ENCODE data around the gene TMEM255B.
"Not testable (repeated sequence)": the region's sequence is repeated elsewhere in the genome, so short reads cannot be mapped to it uniquely, and the experiment has no call there.

TMEM255B gene

DNA sequence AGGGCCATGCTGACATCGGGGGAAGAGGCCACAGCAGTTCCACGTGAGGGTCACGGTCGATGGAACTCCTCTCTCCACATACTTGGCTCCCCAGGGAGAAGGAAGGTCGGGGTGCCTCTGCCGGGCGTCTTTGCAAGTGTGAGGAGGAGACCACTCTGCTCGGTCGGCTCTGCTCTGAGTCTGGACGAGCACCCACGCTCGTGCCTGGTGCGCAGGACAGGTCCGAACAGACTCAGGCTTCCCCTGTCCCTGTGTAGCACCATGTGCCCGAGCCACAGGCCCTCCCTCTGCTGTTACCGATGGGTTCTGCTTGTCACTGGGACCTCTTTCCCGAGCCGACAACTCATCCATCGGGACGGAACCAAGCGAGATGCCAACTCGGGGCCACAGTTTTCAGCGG lies 35.1 kb downstream of the TMEM255B start:
- Histone ChIP-seq H3K9me2 (replicated peaks; ENCODE audit: insufficient read depth, low read length) (no peaks in the 10 kb centered on the region), H3K4me1 (ENCODE audit: low read length) (no peaks in the 10 kb centered on the region), H3K36me3 (replicated peaks; ENCODE audit: insufficient read depth, low read length) (no peaks in the 10 kb centered on the region), H3F3A (ENCODE audit: insufficient read depth, low read length) (no peaks in the 10 kb centered on the region), H3K27ac (ENCODE audit: low read length) (no peak overlapping the region), H3K27me3 (replicated peaks; ENCODE audit: insufficient read depth, low read length) (no peaks in the 10 kb centered on the region), H2AFZ (ENCODE audit: low read length) (no peak overlapping the region), H3K4me3 (ENCODE audit: low read length) (no peak overlapping the region), H3K4me2 (ENCODE audit: low read depth, low read length) (no peak overlapping the region), H3K9ac (ENCODE audit: low read length) (no peak overlapping the region), H3K9me3 (replicated peaks; ENCODE audit: insufficient read depth, low read length) (no peaks in the 10 kb centered on the region), H4K20me1 (ENCODE audit: insufficient read depth, low read length) (no peaks in the 10 kb centered on the region), H3K79me2 (ENCODE audit: low read length) (no peaks in the 10 kb centered on the region)
- no peak for TF ChIP-seq EZH2phosphoT487 (IDR thresholded peaks at IDR 0.05; ENCODE audit: low read length)
- no peak for TF ChIP-seq EZH2 (optimal IDR thresholded peaks at IDR 0.05; ENCODE audit: low read depth, low read length)
- TF ChIP-seq, protein P1, sequence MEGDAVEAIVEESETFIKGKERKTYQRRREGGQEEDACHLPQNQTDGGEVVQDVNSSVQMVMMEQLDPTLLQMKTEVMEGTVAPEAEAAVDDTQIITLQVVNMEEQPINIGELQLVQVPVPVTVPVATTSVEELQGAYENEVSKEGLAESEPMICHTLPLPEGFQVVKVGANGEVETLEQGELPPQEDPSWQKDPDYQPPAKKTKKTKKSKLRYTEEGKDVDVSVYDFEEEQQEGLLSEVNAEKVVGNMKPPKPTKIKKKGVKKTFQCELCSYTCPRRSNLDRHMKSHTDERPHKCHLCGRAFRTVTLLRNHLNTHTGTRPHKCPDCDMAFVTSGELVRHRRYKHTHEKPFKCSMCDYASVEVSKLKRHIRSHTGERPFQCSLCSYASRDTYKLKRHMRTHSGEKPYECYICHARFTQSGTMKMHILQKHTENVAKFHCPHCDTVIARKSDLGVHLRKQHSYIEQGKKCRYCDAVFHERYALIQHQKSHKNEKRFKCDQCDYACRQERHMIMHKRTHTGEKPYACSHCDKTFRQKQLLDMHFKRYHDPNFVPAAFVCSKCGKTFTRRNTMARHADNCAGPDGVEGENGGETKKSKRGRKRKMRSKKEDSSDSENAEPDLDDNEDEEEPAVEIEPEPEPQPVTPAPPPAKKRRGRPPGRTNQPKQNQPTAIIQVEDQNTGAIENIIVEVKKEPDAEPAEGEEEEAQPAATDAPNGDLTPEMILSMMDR (IDR thresholded peaks at IDR 0.05; ENCODE audit: low read length) = no peak
- DNase-seq = no peak

DNA sequence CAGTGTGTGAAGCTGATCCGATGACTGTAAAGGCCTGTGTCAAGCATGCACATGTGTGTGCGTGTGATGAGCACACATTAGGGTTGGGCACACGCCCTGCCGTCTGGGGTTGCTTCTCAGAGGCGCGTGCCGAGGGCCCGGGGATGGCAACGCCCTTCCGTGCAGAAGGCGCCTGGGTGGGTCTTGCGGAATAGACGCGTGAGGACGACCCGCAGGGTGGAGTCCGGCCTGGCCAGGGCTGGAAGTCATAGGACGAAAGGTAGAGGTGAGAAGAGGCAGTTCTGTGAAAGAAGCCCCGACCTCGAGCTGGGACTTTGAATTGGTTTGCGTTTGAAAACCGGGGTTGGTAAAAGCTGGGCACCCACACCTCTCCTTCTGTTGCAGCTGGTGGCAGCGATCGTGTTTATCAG lies 35.7 kb downstream of the TMEM255B start:
- Histone ChIP-seq H3K36me3 (replicated peaks; ENCODE audit: insufficient read depth, low read length) (no peaks in the 10 kb centered on the region), H3F3A (ENCODE audit: insufficient read depth, low read length) (no peaks in the 10 kb centered on the region), H3K9ac (ENCODE audit: low read length) (no peak overlapping the region), H3K27me3 (replicated peaks; ENCODE audit: insufficient read depth, low read length) (no peaks in the 10 kb centered on the region), H3K9me3 (replicated peaks; ENCODE audit: insufficient read depth, low read length) (no peaks in the 10 kb centered on the region), H3K79me2 (ENCODE audit: low read length) (no peaks in the 10 kb centered on the region), H3K4me3 (ENCODE audit: low read length) (no peak overlapping the region), H3K27ac (ENCODE audit: low read length) (no peak overlapping the region), H3K4me1 (ENCODE audit: low read length) (no peaks in the 10 kb centered on the region), H3K9me2 (replicated peaks; ENCODE audit: insufficient read depth, low read length) (no peaks in the 10 kb centered on the region), H2AFZ (ENCODE audit: low read length) (no peak overlapping the region), H4K20me1 (ENCODE audit: insufficient read depth, low read length) (no peaks in the 10 kb centered on the region), H3K4me2 (ENCODE audit: low read depth, low read length) (no peak overlapping the region)
- TF ChIP-seq EZH2phosphoT487 (IDR thresholded peaks at IDR 0.05; ENCODE audit: low read length) (no peak), EZH2 (optimal IDR thresholded peaks at IDR 0.05; ENCODE audit: low read depth, low read length) (no peak)
- TF ChIP-seq, protein P1 (IDR thresholded peaks at IDR 0.05; ENCODE audit: low read length) = no peak
- DNase-seq = no peak

DNA sequence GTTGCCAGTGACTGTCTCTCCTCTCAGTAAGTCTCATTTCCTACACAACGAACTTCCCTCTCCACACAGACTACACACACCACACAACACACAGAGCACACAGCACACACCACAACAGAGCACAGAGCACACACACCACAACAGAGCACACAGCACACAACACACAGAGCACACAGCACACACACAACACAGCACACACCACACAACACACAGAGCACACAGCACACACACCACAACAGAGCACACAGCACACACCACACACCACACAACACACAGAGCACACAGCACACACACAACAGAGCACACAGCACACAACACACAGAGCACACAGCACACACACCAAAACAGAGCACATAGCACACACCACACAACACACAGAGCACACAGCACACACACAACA lies 36.3 kb downstream of the TMEM255B start:
- not testable (repeated sequence) for H3K4me1 ChIP-seq (ENCODE audit: low read length); H3K9me3 ChIP-seq (replicated peaks; ENCODE audit: insufficient read depth, low read length); H3K27ac ChIP-seq (ENCODE audit: low read length); H2AFZ ChIP-seq (ENCODE audit: low read length); H3K36me3 ChIP-seq (replicated peaks; ENCODE audit: insufficient read depth, low read length); H3K4me3 ChIP-seq (ENCODE audit: low read length); DNase-seq; H3K79me2 ChIP-seq (ENCODE audit: low read length); H3F3A ChIP-seq (ENCODE audit: insufficient read depth, low read length); H3K4me2 ChIP-seq (ENCODE audit: low read depth, low read length); H3K9ac ChIP-seq (ENCODE audit: low read length); H3K9me2 ChIP-seq (replicated peaks; ENCODE audit: insufficient read depth, low read length); H3K27me3 ChIP-seq (replicated peaks; ENCODE audit: insufficient read depth, low read length); H4K20me1 ChIP-seq (ENCODE audit: insufficient read depth, low read length)

DNA sequence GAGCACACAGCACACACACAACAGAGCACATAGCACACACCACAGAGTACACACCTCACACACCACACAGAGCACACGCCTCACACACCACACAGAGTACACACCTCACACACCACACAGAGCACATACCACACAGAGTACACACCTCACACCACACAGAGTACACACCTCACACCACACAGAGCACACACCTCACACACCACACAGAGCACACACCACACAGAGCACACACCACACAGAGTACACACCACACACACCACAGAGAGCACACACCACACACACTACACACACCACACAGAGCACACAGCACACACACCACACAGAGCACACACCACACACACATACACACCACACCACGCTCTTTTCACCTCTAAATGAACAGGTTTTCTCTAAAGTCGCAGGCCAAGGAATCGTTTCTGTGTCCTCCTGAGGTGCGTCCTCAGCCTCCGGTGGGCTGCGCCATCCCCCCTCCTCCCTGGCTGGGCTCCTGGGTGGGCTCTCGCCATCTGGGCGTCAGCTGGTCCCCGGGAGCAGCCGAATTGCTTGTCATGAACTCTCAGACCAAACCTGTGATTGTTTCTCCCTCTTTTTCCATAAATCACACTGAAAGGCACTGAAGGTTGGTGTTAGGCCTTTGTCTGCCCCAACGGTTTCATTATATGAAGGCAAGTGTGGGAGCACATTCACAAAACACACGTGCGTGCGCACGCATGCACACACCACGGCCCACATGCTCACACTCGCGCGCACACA lies 37.4 kb downstream of the TMEM255B start:
- no peaks in the 10 kb centered on the region for H3K9me3 ChIP-seq (replicated peaks; ENCODE audit: insufficient read depth, low read length)
- H4K20me1 ChIP-seq (ENCODE audit: insufficient read depth, low read length) = no peaks in the 10 kb centered on the region
- no peak overlapping the region for H2AFZ ChIP-seq (ENCODE audit: low read length)
- H3K4me3 ChIP-seq (ENCODE audit: low read length) = no peak overlapping the region
- H3K36me3 ChIP-seq (replicated peaks; ENCODE audit: insufficient read depth, low read length) = no peaks in the 10 kb centered on the region
- H3F3A ChIP-seq (ENCODE audit: insufficient read depth, low read length) = no peaks in the 10 kb centered on the region
- no peak for DNase-seq
- no peak overlapping the region for H3K9ac ChIP-seq (ENCODE audit: low read length)
- no peaks in the 10 kb centered on the region for H3K27me3 ChIP-seq (replicated peaks; ENCODE audit: insufficient read depth, low read length)
- no peak for TF ChIP-seq EZH2phosphoT487 (IDR thresholded peaks at IDR 0.05; ENCODE audit: low read length)
- TF ChIP-seq, protein P1 (IDR thresholded peaks at IDR 0.05; ENCODE audit: low read length) = no peak
- TF ChIP-seq EZH2 (optimal IDR thresholded peaks at IDR 0.05; ENCODE audit: low read depth, low read length) = no peak
- H3K4me2 ChIP-seq (ENCODE audit: low read depth, low read length) = no peak overlapping the region
- no peak overlapping the region for H3K27ac ChIP-seq (ENCODE audit: low read length)
- no peaks in the 10 kb centered on the region for H3K9me2 ChIP-seq (replicated peaks; ENCODE audit: insufficient read depth, low read length)
- H3K4me1 ChIP-seq (ENCODE audit: low read length) = no peaks in the 10 kb centered on the region
- H3K79me2 ChIP-seq (ENCODE audit: low read length) = no peaks in the 10 kb centered on the region
